Heart left ventricle (tissue), 16 donors: Measurements from ENCODE around the gene LPP. TPM values are rescaled to one million over a fixed set of nuclear protein-coding genes. Genes with fewer than 3 reads are reported as not detected.
A peak's percentile ranks its signal among the peaks of the same experiment; 100 is the strongest.

Source experiments
- ATAC-seq, 4 donors: fragments of 200-7000 bp; cut with Tn5 transposase; one replicate each; pipeline ENCODE4 v1.9.1; 2020 to 2022; ENCODE audit warnings: moderate library complexity in 4 of 4, mild to moderate bottlenecking in 3 of 4, moderate number of reproducible peaks in 1 of 4
- DNase-seq, 5 donors: peaks; one replicate each; pipeline ENCODE4 v3.0.0-alpha.2; 2020
- H3K27ac ChIP-seq, 12 donors: fragments of 200-600 bp; sonication (generic) in 4 of 12; one replicate each; pipeline versions ENCODE4 v1.5.0 to v1.8.0; 2016 to 2022; ENCODE audit warnings: mild to moderate bottlenecking in 2 of 12
- H3K27me3 ChIP-seq, 9 donors: fragments of 200-600 bp; sonication (generic) in 2 of 9; one replicate each; pipeline versions ENCODE4 v1.5.1 to v1.8.0; 2016 to 2022; ENCODE audit warnings: mild to moderate bottlenecking in 3 of 9
- H3K36me3 ChIP-seq, 9 donors: fragments of 200-600 bp; sonication (generic) in 2 of 9; one replicate each; pipeline versions ENCODE4 v1.5.0 to v1.8.0; 2018 to 2022; ENCODE audit warnings: mild to moderate bottlenecking in 2 of 9
- H3K4me1 ChIP-seq, 12 donors: fragments of 200-600 bp; sonication (generic) in 4 of 12; one replicate each; pipeline versions ENCODE4 v1.5.0 to v1.8.0; 2016 to 2022; ENCODE audit warnings: mild to moderate bottlenecking in 3 of 12
- H3K4me3 ChIP-seq, 12 donors: fragments of 200-600 bp; sonication (generic) in 4 of 12; one replicate each; pipeline versions ENCODE4 v1.5.0 to v1.8.0; 2017 to 2022; ENCODE audit warnings: mild to moderate bottlenecking in 9 of 12, moderate library complexity in 4 of 12
- H3K9me3 ChIP-seq, 12 donors: fragments of 200-600 bp; sonication (generic) in 4 of 12; one replicate each; pipeline versions ENCODE4 v1.5.0 to v1.8.0; 2016 to 2022; ENCODE audit warnings: mild to moderate bottlenecking in 1 of 12
- CTCF ChIP-seq, 12 donors: fragments of 200-600 bp; sonication (generic) in 4 of 12; IDR thresholded peaks; one replicate each; pipeline versions ENCODE4 v1.5.0 to v1.8.0; 2018 to 2022; ENCODE audit warnings: antibody characterized with exemption in 12 of 12, mild to moderate bottlenecking in 5 of 12
- POLR2A ChIP-seq, 2 donors: fragments of 450-650 bp; IDR thresholded peaks; one replicate each; pipeline ENCODE4 v1.6.1; 2017; ENCODE audit warnings: antibody characterized with exemption in 2 of 2, mild to moderate bottlenecking in 2 of 2, moderate library complexity in 2 of 2
- WGBS, 4 donors: extraction: QIAGEN DNeasy Blood & Tissue Kit in 2 of 4; methylation state at CpG; one replicate each; pipeline versions ENCODE4 v1.1.5 to v1.1.7; 2013 to 2018; 5-methylcytosine and 5-hydroxymethylcytosine counted together
- intact Hi-C, 10 donors: fragments of 100-400 bp; cut with DNase I; formaldehyde crosslinking; loops; one replicate each; pipeline versions ENCODE4 v1.11.1 to v1.14.2; 2022
- polyA plus RNA-seq, 2 donors: library from polyadenylated mRNA; stranded (reverse); fragments of 200-250 nt; gene quantifications; one replicate each; pipeline ENCODE4 v1.2.3, GENCODE V29; 2013
- total RNA-seq, 9 donors: library from RNA; depleted of rRNA in 2 of 9; stranded (reverse); fragments of >200 nt in 2 of 9; fragmentation: NEBNext Ultra II Directional in 3 of 9; extraction: Animal tissue kit (Norgen Biotek cat#: 25700) in 3 of 9; gene quantifications; one replicate each; pipeline versions ENCODE4 v1.1.0 to v1.2.4, GENCODE V29; 2016 to 2023
- donor health status: ischemic (EF 13 %, LVEDD 7.1; RV severe dilation, severe dysfunction).
- donor health status: healthy with polysubstance abuse.
- donor health status: DM: no; HTN: yes; CAD: no.
- donor health status: DM: no; HTN: no; CAD: no.
- donor health status: ischemic (EF 25% LVEDD 6.9; RV normal size, moderate dysfunction).
- donor health status: ischemic (EF 25% LVEDD 5.7; RV mildly dilated, moderate dysfunction).
- donor health status: healthy.
- donor health status: DM: yes; HTN: yes; CAD: no.
- donor health status: ischemic (EF 35%, LVEDD 5.7; RV mildly dilated, moderate dysfunction).
- donor health status: nonischemic (EF 11% LVEDD 7.7; RV severe dilation, severe dysfunction).
- donor health status: DM: yes; HTN: yes; CAD: no.
- donor health status: PGD.
- donor health status: ischemic (EF 29% LVEDD 5.4; RV normal size, mild dysfunction).
- donor health status: nonischemic (EF 23%, LVEDD 6.1; RV moderate dilation, normal function).

LPP gene
- total and polyA plus RNA-seq, 11 donors, result 9.2 to 178 (median 100) TPM

GRCh38 chr3:188798556-188799145 is 644.7 kb downstream of the LPP start:
- no peaks in the 10 kb centered on the region for H3K9me3 ChIP-seq
- no peaks in the 10 kb centered on the region for H3K36me3 ChIP-seq
- 80 to 84% (median 81%) methylated on average over 5 of the region's 5 CpGs for WGBS, 4 donors
- ATAC-seq (no peak), DNase-seq (no peak)
- intact Hi-C loops, result no loop called here
- H3K27me3 ChIP-seq, result no peaks in the 10 kb centered on the region
- H3K27ac ChIP-seq, result peak overlapping the region in 2 of 12 donors; percentile 13 to 80
- TF ChIP-seq CTCF (IDR thresholded peaks at IDR 0.05) (no peak), POLR2A (IDR thresholded peaks at IDR 0.05) (no peak)
- peaks cover 0 to 44% (median 15%) of the 10 kb centered on the region in 12 donors for H3K4me1 ChIP-seq
- H3K4me3 ChIP-seq, result no peak overlapping the region

GRCh38 chr3:188801393-188801792 is 647.4 kb downstream of the LPP start:
- WGBS, 4 donors, result 71 to 84% (median 76%) methylated on average over 4 of the region's 4 CpGs
- Histone ChIP-seq H3K27ac (no peak overlapping the region), H3K4me3 (no peak overlapping the region), H3K36me3 (no peaks in the 10 kb centered on the region), H3K4me1 (peaks cover 0 to 32% (median 14%) of the 10 kb centered on the region in 12 donors), H3K9me3 (peaks cover 0 to 8% (median under 1%) of the 10 kb centered on the region in 12 donors), H3K27me3 (no peaks in the 10 kb centered on the region)
- DNase-seq, result no peak
- no peak for TF ChIP-seq CTCF (IDR thresholded peaks at IDR 0.05)
- no peak for TF ChIP-seq POLR2A (IDR thresholded peaks at IDR 0.05)
- ATAC-seq, result peak; percentile 51 to 81 (median 72)
- intact Hi-C loops, result no loop called here

GRCh38 chr3:188802645-188803044 is 648.7 kb downstream of the LPP start:
- ATAC-seq (no peak), DNase-seq (no peak)
- intact Hi-C loops, result no loop called here
- no peak overlapping the region for H3K4me3 ChIP-seq
- WGBS, 4 donors, result 94 to 100% (median 98%) methylated on average over 3 of the region's 3 CpGs
- TF ChIP-seq CTCF (IDR thresholded peaks at IDR 0.05) (no peak), POLR2A (IDR thresholded peaks at IDR 0.05) (no peak)
- peaks cover 0 to 21% (median 10%) of the 10 kb centered on the region in 12 donors for H3K9me3 ChIP-seq
- H3K27ac ChIP-seq, result no peak overlapping the region
- no peaks in the 10 kb centered on the region for H3K36me3 ChIP-seq
- H3K4me1 ChIP-seq, result peaks cover 0 to 22% (median 13%) of the 10 kb centered on the region in 12 donors
- H3K27me3 ChIP-seq, result no peaks in the 10 kb centered on the region

- peaks cover 0 to 35% (median 13%) of the 10 kb centered on the region in 12 donors for H3K9me3 ChIP-seq
- ATAC-seq (no peak), DNase-seq (no peak)
- no peaks in the 10 kb centered on the region for H3K4me1 ChIP-seq
- intact Hi-C loops, result no loop called here
- 96 to 99% (median 97%) methylated on average over 1 of the region's 1 CpG for WGBS, 4 donors
- TF ChIP-seq POLR2A (IDR thresholded peaks at IDR 0.05) (no peak), CTCF (IDR thresholded peaks at IDR 0.05) (no peak)
- no peak overlapping the region for H3K27ac ChIP-seq
- H3K4me3 ChIP-seq, result no peak overlapping the region
- H3K36me3 ChIP-seq, result no peaks in the 10 kb centered on the region
- no peaks in the 10 kb centered on the region for H3K27me3 ChIP-seq
Measured at GRCh38 chr3:188807006-188807405, 653.0 kb downstream of the LPP start.
